ENCODE data around the gene TBX19. TPM values are rescaled to one million over a fixed set of nuclear protein-coding genes. Genes with fewer than 3 reads are reported as not detected.
"Not testable (repeated sequence)": the region's sequence is repeated elsewhere in the genome, so short reads cannot be mapped to it uniquely, and the experiment has no call there.

Gene TBX19
- total RNA-seq, 1 donor from 2014 or later: 0.31 TPM

DNA sequence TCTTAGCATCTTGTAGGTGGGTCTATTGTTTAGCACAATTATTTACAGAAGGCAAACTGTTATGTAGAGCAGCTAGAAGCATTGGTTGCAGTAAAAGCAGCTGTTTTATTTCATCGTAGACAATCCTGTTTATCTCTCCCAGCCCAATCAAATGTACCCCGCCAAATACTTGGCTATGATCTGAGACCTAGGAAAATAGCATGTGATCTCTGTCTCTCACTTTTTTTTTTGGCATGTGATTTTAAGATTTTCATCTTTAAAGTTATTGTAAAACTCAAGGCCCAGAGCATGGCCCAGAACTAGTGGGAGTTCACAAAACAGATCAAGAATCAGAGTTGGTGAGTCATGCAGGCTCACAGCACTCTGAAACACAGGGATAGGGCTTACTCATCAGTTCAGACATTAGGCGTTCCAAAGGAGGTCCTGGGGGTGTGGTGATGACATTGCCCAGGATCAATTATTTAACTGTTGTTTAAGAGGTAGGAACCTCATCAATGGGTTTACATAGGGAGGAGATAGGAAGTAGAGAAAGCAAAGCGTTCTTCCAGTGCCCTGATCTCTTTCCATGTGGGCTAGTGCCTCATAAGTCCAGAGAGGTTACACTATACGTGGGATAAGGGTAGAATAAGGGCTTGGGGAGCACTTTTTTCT lies 40.2 kb downstream of the TBX19 start:
- DNase-seq: peak; percentile 19

GRCh38 chr1:168321945-168322344 lies 41.3 kb downstream of the TBX19 start:
- no peak for DNase-seq

DNA sequence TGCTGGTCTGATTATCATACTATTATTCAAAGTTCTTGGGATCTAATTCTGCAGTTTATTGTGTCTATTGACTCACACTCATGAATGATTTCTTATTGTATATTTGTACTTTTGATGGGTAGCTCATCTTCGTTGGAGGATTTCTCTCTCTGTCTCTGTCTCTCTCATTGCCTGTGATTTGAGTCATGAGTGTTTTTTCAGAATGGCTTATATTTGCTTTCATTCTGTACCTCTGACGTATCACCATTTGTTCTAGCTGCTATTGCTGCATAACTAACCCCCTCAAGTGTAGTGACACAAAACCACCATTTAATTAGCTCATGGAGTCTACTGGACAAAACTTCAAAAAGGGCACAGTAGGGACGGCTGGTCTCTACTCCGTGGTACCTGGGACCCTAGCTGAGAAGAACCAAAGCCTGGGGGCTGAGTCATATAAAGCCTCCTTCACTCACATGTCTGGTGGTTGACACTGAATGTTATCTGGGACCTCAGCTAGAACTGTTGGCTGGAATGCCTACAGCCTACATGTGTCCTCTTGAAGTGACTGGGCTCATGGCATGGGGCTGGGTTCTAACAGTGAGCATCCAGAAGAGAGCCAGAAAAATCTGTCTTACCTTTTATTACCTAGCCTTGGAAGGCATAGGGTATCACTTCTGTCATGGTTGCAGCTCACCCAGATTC lies 44.2 kb downstream of the TBX19 start:
- no peak for DNase-seq

DNA sequence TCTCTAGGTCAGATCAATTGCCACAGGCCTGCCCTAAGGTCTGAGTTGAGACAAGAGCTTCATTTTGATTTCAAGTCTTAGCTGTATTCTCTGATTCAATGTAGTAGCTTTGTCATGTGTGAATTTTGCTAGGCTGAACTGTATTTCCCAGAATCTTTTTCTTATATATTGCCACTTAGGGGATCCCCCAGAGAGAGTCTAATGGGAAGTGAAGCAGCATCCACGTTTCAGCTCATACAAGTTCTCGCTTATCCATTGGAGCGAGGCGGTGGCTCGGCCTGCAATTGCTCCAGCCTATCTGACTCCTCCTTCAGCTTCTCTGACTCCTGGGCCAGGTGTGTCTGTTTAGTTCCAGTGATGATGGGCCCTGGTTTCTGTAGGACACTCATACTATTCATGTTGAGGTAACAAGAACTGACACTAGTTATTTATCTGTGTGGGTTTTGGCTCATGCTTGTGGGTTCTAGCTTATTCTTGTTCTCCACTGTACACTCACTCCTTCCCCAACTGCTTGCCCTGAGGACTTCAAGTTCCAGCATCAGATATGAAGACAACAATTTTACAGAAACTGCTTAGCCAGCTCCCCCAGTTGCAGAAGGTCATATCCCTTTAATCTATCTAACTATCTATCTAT lies 48.2 kb downstream of the TBX19 start:
- DNase-seq: no peak

DNA sequence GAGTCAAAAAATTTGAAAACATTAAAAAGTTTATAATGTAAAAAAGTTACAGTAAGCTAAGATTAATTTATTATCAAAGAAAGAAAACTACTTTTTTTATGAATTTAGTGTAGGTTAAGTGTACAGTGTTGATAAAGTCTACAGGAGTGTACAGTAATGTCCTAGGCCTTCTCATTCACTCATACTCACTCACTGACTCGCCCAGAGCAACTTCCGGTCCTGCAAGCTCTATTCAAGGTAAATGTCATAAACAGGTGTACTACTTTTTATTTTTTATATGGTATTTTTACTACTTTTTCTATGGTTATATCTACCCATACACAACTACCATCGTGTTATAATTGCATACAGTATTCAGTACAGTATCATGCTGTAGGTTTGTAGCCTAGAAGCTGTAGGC lies 49.6 kb downstream of the TBX19 start:
- DNase-seq: no peak

DNA sequence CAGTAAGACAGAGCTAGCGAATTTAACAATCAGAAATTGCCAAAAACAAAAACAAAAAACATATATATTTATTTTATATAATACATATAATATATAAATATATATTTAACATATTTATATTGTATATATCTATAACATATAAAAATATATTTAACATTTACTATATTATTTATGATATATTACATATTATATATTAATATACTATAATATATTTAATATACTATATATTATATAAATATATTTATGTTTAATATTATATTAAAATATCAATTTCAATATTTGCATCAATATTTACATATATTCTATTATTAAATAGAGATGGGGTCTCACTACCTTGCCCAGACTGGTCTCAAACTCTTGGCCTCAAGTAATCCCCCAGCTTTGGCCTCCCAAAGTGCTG lies 50.9 kb downstream of the TBX19 start:
- DNase-seq: no peak

DNA sequence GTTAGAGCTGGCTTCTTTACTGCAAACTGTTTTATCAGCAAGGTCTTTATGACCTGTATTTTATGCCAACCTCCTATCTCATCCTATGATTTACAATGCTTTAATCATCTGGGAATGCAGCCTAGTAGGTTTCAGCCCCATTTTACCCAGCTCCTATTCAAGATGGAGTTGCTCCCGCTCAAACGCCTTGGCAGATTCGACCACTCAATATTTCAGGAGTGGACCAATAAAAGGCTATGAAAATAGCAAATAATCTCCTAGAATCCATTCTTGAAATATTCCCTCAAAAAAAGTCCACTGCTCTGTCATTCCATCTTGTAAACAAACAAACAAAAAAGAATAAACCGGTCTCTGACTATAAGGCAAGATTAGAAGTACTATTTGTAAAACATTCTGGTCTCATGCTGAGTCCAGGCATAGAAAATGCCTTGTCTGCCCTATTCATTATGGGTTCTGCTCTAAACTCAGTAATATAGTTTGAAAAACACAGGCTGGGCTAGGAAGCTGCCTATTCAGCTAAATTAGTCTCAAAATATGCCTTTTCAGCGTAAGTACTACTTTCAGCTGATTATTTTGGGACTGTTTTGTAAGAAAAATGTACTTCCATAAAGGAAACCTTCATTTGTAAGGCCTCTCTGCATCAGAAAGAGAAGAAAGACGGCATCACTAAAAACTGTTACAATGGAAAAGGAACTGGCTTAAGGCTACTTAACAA lies 53.0 kb downstream of the TBX19 start:
- no peak for DNase-seq

- no peak for DNase-seq
Measured at GRCh38 chr1:168335500-168335899, 54.8 kb downstream of the TBX19 start.

DNA sequence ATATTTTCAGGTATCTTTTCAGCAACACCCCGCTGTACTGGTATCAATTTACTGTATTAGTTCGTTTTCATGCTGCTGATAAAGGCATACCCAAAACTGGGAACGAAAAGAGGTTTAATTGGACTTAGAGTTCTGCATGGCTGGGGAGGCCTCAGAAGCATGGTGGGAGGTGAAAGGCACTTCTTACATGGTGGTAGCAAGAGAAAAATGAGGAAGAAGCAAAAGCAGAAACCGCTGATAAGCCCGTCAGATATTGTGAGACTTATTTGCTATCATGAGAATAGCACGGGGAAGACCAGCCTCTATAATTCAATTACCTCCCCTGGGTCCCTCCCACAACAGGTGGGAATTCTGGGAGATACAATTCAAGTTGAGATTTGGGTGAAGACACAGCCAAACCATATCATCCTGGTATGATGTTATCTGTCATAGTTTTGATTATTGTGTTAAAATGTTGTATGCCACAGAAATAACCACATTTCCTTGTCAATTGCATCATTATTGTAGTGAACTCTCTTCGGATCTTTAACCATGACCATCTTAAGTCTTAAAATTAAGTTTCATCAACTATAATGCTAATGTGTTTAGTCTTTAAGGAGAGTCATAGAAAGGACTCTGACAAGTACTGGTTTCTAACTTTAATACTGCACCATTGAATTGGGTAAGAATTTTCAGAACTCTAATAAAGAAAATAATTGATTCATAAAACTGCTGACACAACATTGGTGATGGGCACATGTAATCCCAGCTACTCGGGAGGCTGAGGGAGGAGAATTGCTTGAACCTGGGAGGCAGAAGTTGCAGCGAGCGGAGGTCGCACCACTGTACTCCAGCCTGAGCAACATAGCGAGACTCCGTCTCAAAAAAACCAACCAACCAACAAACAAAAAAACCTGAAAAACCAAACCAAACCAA lies 58.2 kb downstream of the TBX19 start:
- DNase-seq: no peak

GRCh38 chr1:168340781-168341482 lies 60.3 kb downstream of the TBX19 start:
- no peak for DNase-seq

- DNase-seq: no peak
Measured at GRCh38 chr1:168341483-168341975, 60.9 kb downstream of the TBX19 start.

- peak; percentile 81 for DNase-seq
Measured at GRCh38 chr1:168342572-168343280, 62.0 kb downstream of the TBX19 start.

DNA sequence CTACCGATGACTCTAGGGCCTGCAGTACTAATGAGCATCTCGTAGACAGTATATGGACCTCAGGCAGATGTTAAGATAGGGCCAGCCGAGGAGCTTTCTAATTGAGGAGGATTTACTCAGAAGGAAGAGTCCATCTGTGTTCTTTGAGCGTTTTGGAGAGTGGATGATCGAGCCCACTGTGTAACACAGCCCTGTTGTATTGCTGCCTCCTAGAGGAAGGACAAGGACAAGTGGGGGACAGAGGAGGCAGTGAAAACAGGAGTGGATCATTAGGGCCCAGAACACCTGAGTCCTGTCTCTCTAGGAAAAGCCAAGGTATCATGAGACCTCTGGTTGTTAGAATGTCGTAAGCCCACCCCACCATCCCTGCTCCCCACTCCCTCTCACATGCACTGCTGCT lies 62.9 kb downstream of the TBX19 start:
- DNase-seq: no peak

DNA sequence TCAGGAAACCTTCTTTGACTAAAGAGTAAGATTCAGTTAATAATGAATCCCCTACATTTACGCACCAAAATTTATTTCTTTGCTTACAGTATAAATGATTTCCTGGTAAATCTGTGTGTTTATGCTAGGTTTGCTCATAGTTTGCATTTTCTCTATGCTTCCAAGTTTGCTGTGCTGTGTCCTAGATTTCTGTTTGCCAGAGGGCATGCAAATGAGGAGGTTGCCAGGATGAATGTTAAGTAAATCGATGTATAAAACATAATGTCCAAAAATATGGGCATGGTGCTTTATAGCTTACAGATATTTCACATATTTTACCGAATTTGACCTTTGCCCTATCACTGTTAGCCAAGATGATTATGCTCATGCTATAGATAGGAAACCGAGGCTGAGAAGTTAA lies 63.8 kb downstream of the TBX19 start:
- no peak for DNase-seq

- no peak for DNase-seq
Measured at GRCh38 chr1:168345939-168346338, 65.3 kb downstream of the TBX19 start.

- no peak for DNase-seq
Measured at GRCh38 chr1:168347630-168348029, 67.0 kb downstream of the TBX19 start.

DNA sequence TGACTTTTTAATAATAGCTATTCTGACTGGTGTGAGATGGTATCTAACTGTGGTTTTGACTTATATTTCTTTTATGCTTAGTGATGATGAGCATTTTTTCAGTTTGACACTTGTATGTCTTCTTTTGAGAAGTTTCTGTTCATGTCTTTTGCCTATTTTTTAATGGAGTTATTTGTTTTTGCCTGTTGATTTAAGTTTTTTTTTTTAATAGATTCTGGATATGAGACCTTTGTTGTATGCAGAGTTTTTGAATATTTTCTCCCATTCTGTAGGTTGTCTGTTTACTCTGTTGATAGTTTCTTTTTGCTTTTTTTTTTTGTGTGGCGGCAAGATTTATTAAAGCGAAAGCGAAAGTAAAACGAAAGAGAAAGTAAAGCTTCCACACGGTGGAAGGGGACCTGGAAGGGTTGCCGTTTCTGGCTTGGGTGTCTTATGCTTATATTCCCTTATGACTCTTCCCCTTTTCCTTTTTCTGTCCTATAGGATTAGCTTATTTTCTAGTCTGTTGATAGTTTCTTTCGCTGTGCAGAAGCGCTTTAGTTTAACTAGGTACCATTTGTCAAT lies 67.6 kb downstream of the TBX19 start:
- DNase-seq: no peak

DNA sequence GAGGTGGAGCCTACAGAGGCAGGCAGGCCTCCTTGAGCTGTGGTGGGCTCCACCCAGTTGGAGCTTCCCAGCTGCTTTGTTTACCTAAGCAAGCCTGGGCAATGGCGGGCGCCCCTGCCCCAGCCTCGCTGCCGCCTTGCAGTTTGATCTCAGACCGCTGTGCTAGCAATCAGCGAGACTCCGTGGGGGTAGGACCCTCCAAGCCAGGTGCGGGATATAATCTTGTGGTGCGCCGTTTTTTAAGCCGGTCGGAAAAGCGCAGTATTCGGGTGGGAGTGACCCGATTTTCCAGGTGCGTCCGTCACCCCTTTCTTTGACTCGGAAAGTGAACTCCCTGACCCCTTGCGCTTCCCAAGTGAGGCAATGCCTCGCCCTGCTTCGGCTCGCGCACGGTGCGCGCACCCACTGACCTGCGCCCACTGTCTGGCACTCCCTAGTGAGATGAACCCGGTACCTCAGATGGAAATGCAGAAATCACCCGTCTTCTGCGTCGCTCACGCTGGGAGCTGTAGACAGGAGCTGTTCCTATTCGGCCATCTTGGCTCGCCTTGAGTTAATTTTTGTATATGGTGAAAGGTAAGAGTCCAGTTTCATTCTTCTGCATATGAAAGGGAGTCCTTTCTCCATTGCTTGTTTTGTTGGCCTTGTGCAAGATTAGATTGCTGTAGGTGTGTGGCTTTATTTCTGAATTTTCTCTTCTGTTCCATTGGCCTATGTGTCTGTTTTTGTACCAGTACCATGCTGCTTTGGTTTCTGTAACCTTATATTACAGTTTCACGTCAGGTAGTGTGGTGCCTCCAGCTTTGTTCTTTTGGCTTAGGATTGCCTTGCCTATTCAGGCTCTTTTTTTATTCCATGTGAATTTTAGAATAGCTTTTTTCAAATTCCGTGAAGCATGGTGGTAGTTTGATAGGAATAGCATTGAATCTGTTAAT lies 73.9 kb downstream of the TBX19 start:
- DNase-seq: not testable (repeated sequence)

Data from occipital lobe (tissue), 2 donors.